Hypothalamus (tissue), 51 donors: Measurements from ENCODE around the gene POMT2.
A peak's percentile ranks its signal among the peaks of the same experiment; 100 is the strongest.

Source experiments
- DNase-seq, 51 donors: peaks; one replicate each; lab custom pipeline; 2025; lab: John Stamatoyannopoulos, UW

The POMT2 gene

DNA sequence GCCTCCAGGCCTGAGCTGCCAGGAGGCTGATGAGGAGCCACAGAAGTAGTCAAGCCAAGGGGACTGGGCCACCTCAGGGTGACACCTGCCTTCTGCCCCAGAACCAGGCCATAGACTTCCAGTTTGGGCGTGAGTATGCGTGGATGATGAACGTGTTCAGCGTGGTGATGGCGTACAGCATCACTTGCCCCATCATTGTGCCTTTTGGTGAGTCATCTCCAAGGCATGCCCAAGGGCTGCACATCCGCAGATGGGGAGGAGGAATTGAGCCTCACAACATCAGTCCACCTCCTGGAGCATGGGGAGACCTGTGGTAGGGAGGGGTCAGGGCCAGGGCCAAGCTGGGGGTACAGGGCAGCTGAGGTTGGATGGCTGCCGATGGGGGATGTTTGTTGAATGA is 72.0 kb downstream of the POMT2 start:
- no peak for DNase-seq

- no peak for DNase-seq
These were observed 73.9 kb downstream of the POMT2 start for GRCh38 chr14:77246784-77247183.

- DNase-seq, result peak in 1 of 51 donors; percentile 22
These were observed 74.9 kb downstream of the POMT2 start for GRCh38 chr14:77245820-77246219.

DNA sequence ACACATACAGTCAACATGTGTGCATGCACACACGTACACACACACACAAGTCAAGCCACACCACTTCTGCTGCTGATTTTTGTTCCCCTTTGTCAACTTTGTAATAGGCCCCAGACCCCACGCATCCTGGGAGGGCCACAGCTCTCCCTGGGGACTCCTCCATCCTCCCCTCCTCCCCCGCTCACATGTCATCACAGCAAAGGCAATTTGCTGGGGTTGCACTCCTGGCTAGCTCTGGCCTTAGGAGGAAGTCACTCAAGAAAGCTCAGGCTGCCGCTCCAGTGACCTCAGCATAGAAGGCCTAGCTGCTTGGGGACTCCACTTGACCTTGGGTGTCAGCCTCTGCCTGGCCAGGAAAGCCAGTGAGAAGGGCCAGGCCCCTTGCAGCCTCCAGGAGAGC is 76.8 kb downstream of the POMT2 start:
- DNase-seq, result no peak

GRCh38 chr14:77242752-77243151 is 77.9 kb downstream of the POMT2 start:
- DNase-seq, result no peak

DNA sequence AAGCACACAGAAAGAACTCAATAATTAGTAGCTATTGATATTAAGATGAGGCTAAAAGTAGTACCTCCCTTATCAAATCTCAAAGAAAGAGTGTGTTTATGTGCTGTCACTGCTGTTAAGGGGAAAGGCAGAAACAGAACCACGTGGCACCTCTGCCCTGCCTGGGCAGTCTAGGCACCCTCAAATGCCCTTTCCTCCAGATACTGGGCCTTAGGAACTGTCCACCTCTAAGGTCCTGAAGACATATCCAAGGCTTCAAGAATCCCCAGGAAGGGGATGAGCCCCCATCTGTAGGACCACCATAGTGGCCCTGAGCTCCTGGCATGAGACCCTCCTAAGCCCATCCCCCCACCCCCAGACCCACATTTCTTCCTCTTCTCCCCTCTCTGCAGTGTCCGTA is 78.7 kb downstream of the POMT2 start:
- DNase-seq, result no peak

DNA sequence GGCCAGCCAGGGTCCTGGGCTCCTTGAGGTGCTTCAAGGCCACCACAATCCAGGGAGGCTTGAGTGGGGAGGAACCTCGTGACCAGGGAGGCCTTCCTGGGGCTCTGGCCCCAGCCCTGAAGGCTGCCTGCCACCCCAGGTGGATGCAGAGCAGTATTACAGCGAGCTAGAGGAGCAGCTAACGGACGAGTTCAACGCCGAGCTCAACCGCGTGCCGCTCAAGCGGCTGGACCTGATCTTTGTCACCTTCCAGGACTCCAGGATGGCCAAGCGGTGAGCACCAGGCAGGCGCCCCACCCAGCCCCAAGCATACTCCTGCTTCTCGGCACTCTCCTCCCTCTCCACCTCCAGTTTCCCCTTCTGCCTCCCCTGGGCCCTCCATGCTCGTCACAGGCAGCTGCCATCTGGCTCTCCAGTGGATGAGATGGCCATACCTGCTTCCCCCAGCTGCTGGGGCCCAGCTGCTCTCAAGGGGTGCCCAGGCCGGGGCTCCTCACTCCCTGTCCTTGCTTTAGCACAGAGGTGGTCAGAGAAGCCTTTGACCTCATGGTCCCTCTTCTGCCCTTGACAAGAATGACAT is 80.3 kb downstream of the POMT2 start:
- DNase-seq, result no peak

DNA sequence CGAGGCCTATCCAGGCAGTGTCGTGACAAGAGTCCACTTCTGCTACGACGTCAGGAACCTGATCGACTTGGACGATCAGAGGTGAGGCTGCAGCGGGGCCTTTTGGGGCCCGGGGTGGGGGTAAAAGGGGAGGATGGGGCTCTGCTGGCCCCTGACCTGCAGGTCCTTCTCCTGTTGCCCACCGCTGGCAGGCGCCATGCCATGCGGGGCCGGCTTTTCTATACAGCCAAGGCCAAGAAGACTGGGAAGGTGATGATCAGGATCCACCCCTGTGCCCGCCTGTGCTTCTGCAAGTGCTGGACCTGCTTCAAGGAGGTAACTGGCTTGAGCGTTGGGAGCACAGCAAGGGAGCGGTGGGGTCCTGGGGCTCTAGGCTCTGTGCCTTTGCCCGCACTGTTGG is 81.3 kb downstream of the POMT2 start:
- no peak for DNase-seq

DNA sequence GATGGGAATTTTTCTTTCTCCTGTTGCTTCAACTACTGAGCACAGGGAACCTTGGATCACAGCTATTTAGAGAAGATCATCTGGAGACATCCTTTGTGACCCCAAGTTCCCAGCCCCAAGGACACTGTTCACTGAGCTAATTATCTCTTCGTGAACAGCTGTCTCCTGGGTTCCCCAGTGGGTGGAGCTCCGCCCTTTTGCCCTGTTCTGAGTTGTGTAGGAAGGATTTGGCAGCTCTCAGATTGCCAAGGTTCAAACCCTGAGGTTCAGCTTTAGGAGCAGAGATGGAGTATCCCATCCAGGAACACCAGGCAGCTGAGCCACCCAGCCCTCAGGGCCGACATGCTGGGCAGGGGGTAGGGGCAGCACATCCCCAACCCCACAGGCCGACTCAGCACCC is 81.7 kb downstream of the POMT2 start:
- no peak for DNase-seq

GRCh38 chr14:77238356-77238755 is 82.3 kb downstream of the POMT2 start:
- DNase-seq, result peak in 7 of 51 donors; percentile 9 to 35 (median 11)

DNA sequence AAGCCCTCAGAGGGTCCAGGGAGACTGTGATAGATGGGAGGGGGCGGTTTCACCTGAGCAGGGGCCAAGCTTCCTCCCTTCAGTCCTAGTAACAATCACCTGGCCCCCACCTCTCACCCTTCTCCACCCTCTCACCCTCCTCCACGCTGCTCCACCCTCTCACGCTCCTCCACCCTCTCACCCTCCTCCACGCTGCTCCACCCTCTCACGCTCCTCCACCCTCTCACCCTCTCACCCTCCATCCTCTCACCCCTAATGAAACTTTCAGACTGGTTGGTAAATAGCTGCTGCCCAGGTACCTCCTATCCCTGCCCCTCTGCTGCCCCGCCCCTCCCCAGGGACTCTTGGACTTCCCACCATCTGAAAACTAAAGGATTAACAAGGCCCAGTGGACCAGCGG is 83.9 kb downstream of the POMT2 start:
- no peak for DNase-seq

DNA sequence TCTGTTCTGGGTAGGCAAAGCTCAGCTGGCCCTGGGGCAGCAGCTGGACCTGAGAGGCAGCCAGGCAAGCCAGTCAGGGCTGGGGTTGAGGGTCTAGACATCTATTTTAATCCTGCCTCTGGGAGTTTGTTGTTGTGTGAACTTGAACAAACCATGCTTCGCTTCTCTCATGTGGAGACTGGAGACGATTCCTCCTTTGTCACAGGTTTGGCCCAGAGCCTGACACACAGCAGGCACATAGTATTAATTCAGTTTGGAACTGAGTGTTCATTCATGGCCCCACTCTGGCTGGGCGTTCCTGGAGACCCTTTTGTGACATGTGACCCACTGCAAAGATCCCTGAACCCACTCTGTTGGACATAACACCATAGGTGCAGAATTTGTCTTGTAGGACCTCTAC is 89.0 kb downstream of the POMT2 start:
- no peak for DNase-seq

- no peak for DNase-seq
These were observed 89.8 kb downstream of the POMT2 start for GRCh38 chr14:77230914-77231313.

- no peak for DNase-seq
These were observed 92.6 kb downstream of the POMT2 start for GRCh38 chr14:77228056-77228455.

GRCh38 chr14:77225892-77226557 is 94.7 kb downstream of the POMT2 start:
- no peak for DNase-seq

- DNase-seq, result no peak
These were observed 95.4 kb downstream of the POMT2 start for GRCh38 chr14:77225254-77225653.
